IMR-90 (cell line): ENCODE results near the gene MARS1. TPM values are rescaled to one million over a fixed set of nuclear protein-coding genes. Genes with fewer than 3 reads are reported as not detected.

Experiments
- ATAC-seq: fragments of 200-7000 bp; cut with Tn5 transposase; 2 replicates; pipeline ENCODE4 v1.9.1; 2020; ENCODE audit warnings: low read depth, mild to moderate bottlenecking, moderate library complexity
- BruUV-seq: library from RNA; stranded (reverse); fragments of 400-500 nt; replicated peaks from 2 replicates; lab custom pipeline; 2021; lab: Mats Ljungman, UMichigan
- CTCF ChIA-PET: fragments of 300-600 bp; formaldehyde crosslinking; extraction: SDS; loops from one replicate; lab custom pipeline; 2021; ENCODE audit warnings: antibody characterized with exemption; lab: Yijun Ruan, JAX
- POLR2A ChIA-PET: fragments of 300-600 bp; sonication (Branson Sonifier 250); formaldehyde crosslinking; loops from one replicate; lab custom pipeline; 2022; ENCODE audit warnings: antibody characterized with exemption; ENCODE audit not compliant: unreplicated experiment; lab: Charles Lee
- DNase-seq: peaks from one replicate; pipeline ENCODE4 v3.0.0; 2013
- H2AFZ ChIP-seq: replicated peaks from 2 replicates; pipeline ENCODE3; 2013; ENCODE audit warnings: low read length, mild to moderate bottlenecking; ENCODE audit not compliant: poor library complexity
- H2AK5ac ChIP-seq: 2 replicates; pipeline ENCODE4 v1.6.1; 2013; ENCODE audit warnings: low read depth, low read length, inconsistent platforms
- H2AK9ac ChIP-seq: replicated peaks from 2 replicates; pipeline ENCODE3; 2013; ENCODE audit warnings: mild to moderate bottlenecking, low read depth, low read length, moderate library complexity; ENCODE audit not compliant: poor library complexity
- H2BK120ac ChIP-seq: 2 replicates; pipeline ENCODE4 v1.6.1; 2013; ENCODE audit warnings: low read depth, low read length, inconsistent platforms
- H2BK15ac ChIP-seq: 3 replicates; pipeline ENCODE4 v1.6.1; 2013; ENCODE audit warnings: low read depth, low read length, inconsistent platforms
- H2BK20ac ChIP-seq: 2 replicates; pipeline ENCODE4 v1.6.1; 2013; ENCODE audit warnings: low read depth, mild to moderate bottlenecking, inconsistent platforms, low read length, moderate library complexity
- H2BK5ac ChIP-seq: 2 replicates; pipeline ENCODE4 v1.6.1; 2013; ENCODE audit warnings: mild to moderate bottlenecking, low read depth, low read length, inconsistent platforms; ENCODE audit not compliant: poor library complexity, severe bottlenecking
- H3K14ac ChIP-seq: replicated peaks from 2 replicates; pipeline ENCODE4 v1.6.1; 2013; ENCODE audit warnings: low read depth, low read length, inconsistent platforms
- H3K18ac ChIP-seq: 2 replicates; pipeline ENCODE4 v1.6.1; 2013; ENCODE audit warnings: low read depth, low read length, control low read depth
- H3K23ac ChIP-seq: 2 replicates; pipeline ENCODE4 v1.6.1; 2013; ENCODE audit warnings: low read depth, low read length, inconsistent platforms
- H3K27ac ChIP-seq: 2 replicates; pipeline ENCODE4 v1.5.1; 2013; ENCODE audit warnings: mild to moderate bottlenecking, control low read depth, low read length; ENCODE audit not compliant: insufficient read depth
- H3K27me3 ChIP-seq: 2 replicates; pipeline ENCODE4 v1.6.1; 2013; ENCODE audit warnings: low read length; ENCODE audit not compliant: control insufficient read depth, insufficient read depth
- H3K36me3 ChIP-seq: 2 replicates; pipeline ENCODE4 v1.6.1; 2013; ENCODE audit warnings: low read length, mixed read lengths; ENCODE audit not compliant: control insufficient read depth, insufficient read depth
- H3K4ac ChIP-seq: 2 replicates; pipeline ENCODE4 v1.6.1; 2013; ENCODE audit warnings: low read depth, low read length, inconsistent platforms
- H3K4me1 ChIP-seq: 2 replicates; pipeline ENCODE4 v1.6.1; 2013; ENCODE audit warnings: low read length, mixed read lengths; ENCODE audit not compliant: control insufficient read depth, insufficient read depth
- H3K4me2 ChIP-seq: 2 replicates; pipeline ENCODE4 v1.6.1; 2013; ENCODE audit warnings: low read depth, mild to moderate bottlenecking, control low read depth, low read length, moderate library complexity
- H3K4me3 ChIP-seq: 2 replicates; pipeline ENCODE4 v1.5.1; 2013; ENCODE audit warnings: low read depth, mild to moderate bottlenecking, control low read depth, low read length, moderate library complexity; ENCODE audit not compliant: insufficient read depth
- H3K56ac ChIP-seq: 2 replicates; pipeline ENCODE4 v1.6.1; 2013; ENCODE audit warnings: low read length, inconsistent platforms; ENCODE audit not compliant: insufficient read depth; ENCODE audit errors: extremely low read depth
- H3K79me1 ChIP-seq, 2 experiments: 2 replicates each; pipeline ENCODE4 v1.6.1; 2013; ENCODE audit warnings: low read length in 2 of 2, inconsistent platforms in 1 of 2, low read depth in 1 of 2
- H3K9ac ChIP-seq: 2 replicates; pipeline ENCODE4 v1.6.1; 2013; ENCODE audit warnings: low read depth, low read length, control low read depth
- H3K9me1 ChIP-seq: 2 replicates; pipeline ENCODE4 v1.6.1; 2013; ENCODE audit warnings: low read length, inconsistent platforms; ENCODE audit not compliant: insufficient read depth
- H3K9me3 ChIP-seq: 2 replicates; pipeline ENCODE4 v1.6.1; 2013; ENCODE audit warnings: low read length; ENCODE audit not compliant: control insufficient read depth, insufficient read depth
- H4K20me1 ChIP-seq: 2 replicates; pipeline ENCODE4 v1.6.1; 2013; ENCODE audit warnings: low read length, inconsistent platforms; ENCODE audit not compliant: insufficient read depth
- H4K5ac ChIP-seq: 2 replicates; pipeline ENCODE4 v1.6.1; 2013; ENCODE audit warnings: mild to moderate bottlenecking, low read depth, low read length, control low read depth
- H4K8ac ChIP-seq, 2 experiments: 2 replicates each; pipeline ENCODE4 v1.6.1; 2013; ENCODE audit warnings: low read depth in 2 of 2, low read length in 2 of 2, control low read depth in 1 of 2, inconsistent platforms in 1 of 2
- H4K91ac ChIP-seq: 2 replicates; pipeline ENCODE4 v1.6.1; 2013; ENCODE audit warnings: low read depth, low read length, inconsistent platforms; ENCODE audit not compliant: insufficient read depth
- MAFK ChIP-seq: IDR thresholded peaks from 2 replicates; pipeline ENCODE4 v1.6.1; 2012; ENCODE audit warnings: low read depth, low read length, improper control_type of control experiment
- POLR2A ChIP-seq: IDR thresholded peaks from 2 replicates; pipeline ENCODE4 v1.6.1; 2012; ENCODE audit warnings: mild to moderate bottlenecking, low read depth, low read length
- WGBS, 2 experiments: methylation state at CpG; one replicate each; pipeline versions ENCODE4 v1.1.5 to v1.1.7; 2013; ENCODE audit warnings: missing lambda C conversion rate in 2 of 2; ENCODE audit not compliant: insufficient read length in 1 of 2; ENCODE audit errors: extremely low coverage in 2 of 2; 5-methylcytosine and 5-hydroxymethylcytosine counted together
- dilution Hi-C: fragments of 300-500 bp; cut with HindIII; formaldehyde crosslinking; loops from one replicate; pipeline ENCODE4 v1.14.3; 2018; ENCODE audit warnings: low sequenced_read_pairs; ENCODE audit not compliant: unreplicated experiment
- in situ Hi-C: fragments of 300-500 bp; cut with MboI; formaldehyde crosslinking; loops from 3 replicates; pipeline ENCODE4 v1.14.3; 2019; ENCODE audit warnings: low sequenced_read_pairs, inconsistent platforms, mixed read lengths
- intact Hi-C: fragments of 100-400 bp; cut with micrococcal nuclease; formaldehyde crosslinking; loops from 2 replicates; pipeline ENCODE4 v1.10.0; 2022
- polyA plus RNA-seq, 3 experiments: library from polyadenylated mRNA; depleted of rRNA; stranded (reverse); fragments of >200 nt; gene quantifications; 2 replicates each; pipeline ENCODE4 v1.2.3, GENCODE V29; 2012; ENCODE audit warnings: low replicate concordance in 1 of 3
- total RNA-seq: library from RNA; depleted of rRNA; stranded (reverse); fragments of >200 nt; gene quantifications from 2 replicates; pipeline ENCODE4 v1.2.3, GENCODE V29; 2012

The MARS1 gene
- total and polyA plus RNA-seq, 2 of the 4 experiments (the other 2 are of a cell fraction) = 156 to 164 TPM

DNA sequence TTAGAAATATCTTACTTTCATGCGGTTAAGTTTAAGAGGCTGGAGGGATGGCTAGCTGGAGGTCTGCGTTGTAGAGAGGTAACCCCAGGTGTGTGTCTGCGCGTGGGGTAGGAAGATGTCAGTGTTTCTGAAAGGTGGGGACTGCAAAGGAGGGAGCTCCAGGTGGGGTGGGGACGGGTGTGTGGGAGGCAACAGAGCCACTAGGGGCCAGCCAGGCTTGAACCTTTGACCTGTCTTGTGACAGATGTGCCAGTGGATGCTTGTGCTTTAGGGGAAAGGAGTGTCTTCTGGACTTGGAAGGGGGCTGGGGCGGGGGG is 27.4 kb upstream of the MARS1 start:
- Histone ChIP-seq H4K91ac (no peak overlapping the region), H3K9me3 (no peaks in the 10 kb centered on the region), H4K20me1 (no peaks in the 10 kb centered on the region), H3K14ac (no peak overlapping the region), H3K4me3 (peak overlapping the region; percentile 9; the same call in 1 of the 2 replicates), H2AFZ (peak overlapping the region; percentile 0), H3K18ac (no peak overlapping the region), H4K8ac (peak overlapping the region in 1 of 2 experiments; percentile 40; a peak in 1 of 4 replicates), H3K23ac (peak overlapping the region; percentile 12; the same call in 1 of the 2 replicates), H2BK15ac (no peak overlapping the region), H3K27me3 (no peaks in the 10 kb centered on the region), H2BK120ac (no peak overlapping the region), H4K5ac (no peak overlapping the region), H3K9me1 (peaks cover 6% of the 10 kb centered on the region), H2BK20ac (no peak overlapping the region), H3K4ac (peak overlapping the region; percentile 20; the same call in 1 of the 2 replicates), H3K27ac (no peak overlapping the region), H3K56ac (no peak overlapping the region), H3K9ac (no peak overlapping the region), H2BK5ac (no peak overlapping the region), H3K79me1 (peaks cover 0 to 6% of the 10 kb centered on the region in 2 experiments; a peak in 1 of 4 replicates), H2AK9ac (peak overlapping the region; percentile 87), H3K4me2 (peak overlapping the region; percentile 64), H2AK5ac (no peak overlapping the region), H3K4me1 (peaks cover 16% of the 10 kb centered on the region), H3K36me3 (no peaks in the 10 kb centered on the region)
- CTCF ChIA-PET = no interaction called here
- DNase-seq (no peak), ATAC-seq (no peak)
- intact Hi-C loops = loop anchor here (5.0 kb wide), 1 partner anchor 162 kb away; no protein-coding TSS in a partner anchor
- TF ChIP-seq POLR2A (no peak), MAFK (no peak)
- POLR2A ChIA-PET = no interaction called here
- dilution Hi-C loops = no loop called here
- in situ Hi-C loops = no loop called here
- BruUV-seq = no TSS peak
- 0% methylated on average over 4 of the region's 6 CpGs; no CpG with 5 or more reads in 1 of the 2 experiments for WGBS, 2 experiments
